ENCODE data around the gene DGKI. TPM values are rescaled to one million over a fixed set of nuclear protein-coding genes. Genes with fewer than 3 reads are reported as not detected.

Gene DGKI
- total and polyA plus RNA-seq, 9 of the 15 experiments (the other 6 are each of a cell fraction or from before 2014, with no cell fraction given) = 0.11 to 0.54 (median 0.15) TPM; not detected in 5

- no peak for TF ChIP-seq FOXA1 (IDR thresholded peaks at IDR 0.05; ENCODE audit: borderline replicate concordance)
- TF ChIP-seq BCLAF1 (IDR thresholded peaks at IDR 0.05; ENCODE audit: borderline replicate concordance in 1 of 2, control insufficient read depth in 1 of 2, low read depth in 2 of 2, low read length in 1 of 2) = no peak
- no peak for TF ChIP-seq MYC (IDR thresholded peaks at IDR 0.05; ENCODE audit: low read depth, low read length)
- TF ChIP-seq MYC (CRISPR knock-in tag; IDR thresholded peaks at IDR 0.05; ENCODE audit: borderline replicate concordance, low read depth) = no peak
- TF ChIP-seq CHD2 (IDR thresholded peaks at IDR 0.05; ENCODE audit: low read depth, low read length) = no peak
- no peak for TF ChIP-seq ATF1 (CRISPR knock-in tag; IDR thresholded peaks at IDR 0.05)
- no peak for TF ChIP-seq ATF1 (tag; IDR thresholded peaks at IDR 0.05)
- TF ChIP-seq RBM15 (IDR thresholded peaks at IDR 0.05; ENCODE audit: insufficient read depth, low read length) = no peak
- no peak for TF ChIP-seq KDM2B (CRISPR knock-in tag; IDR thresholded peaks at IDR 0.05)
- no peak for TF ChIP-seq ZKSCAN8 (CRISPR knock-in tag; IDR thresholded peaks at IDR 0.05)
- no peak for TF ChIP-seq BRF2 (IDR thresholded peaks at IDR 0.05; ENCODE audit: borderline replicate concordance, insufficient read depth, insufficient read length)
- TF ChIP-seq ARID3A (IDR thresholded peaks at IDR 0.05; ENCODE audit: borderline replicate concordance, low read depth, low read length) = no peak
- TF ChIP-seq MYNN (IDR thresholded peaks at IDR 0.05) = no peak
- no peak for TF ChIP-seq MYNN (CRISPR knock-in tag; IDR thresholded peaks at IDR 0.05)
Measured at GRCh38 chr7:137439829-137440825, 406.6 kb downstream of the DGKI start (continued).
